Small intestine (tissue), 7 donors: ENCODE results near the gene APOBEC2. TPM values are rescaled to one million over a fixed set of nuclear protein-coding genes. Genes with fewer than 3 reads are reported as not detected.

Experiments used
- DNase-seq, 2 donors: peaks; one replicate each; pipeline versions ENCODE4 v3.0.0 to v3.0.0-alpha.2; 2013
- FAIRE-seq: peaks from 2 replicates; lab custom pipeline; 2012; peaks lifted over from hg19 to GRCh38; lab: Jason Lieb, UNC
- H3K27ac ChIP-seq, 3 donors: one replicate each; pipeline ENCODE4 v1.5.1; 2013; ENCODE audit warnings: low read length in 2 of 3, mild to moderate bottlenecking in 2 of 3, control low read depth in 1 of 3, inconsistent platforms in 1 of 3, low read depth in 1 of 3, moderate library complexity in 1 of 3
- H3K27me3 ChIP-seq, 3 donors: one replicate each; pipeline ENCODE4 v1.6.1; 2013; ENCODE audit warnings: low read length in 3 of 3, inconsistent platforms in 1 of 3; ENCODE audit not compliant: control insufficient read depth in 3 of 3, insufficient read depth in 3 of 3
- H3K36me3 ChIP-seq, 3 donors: one replicate each; pipeline ENCODE4 v1.6.1; 2013; ENCODE audit warnings: low read length in 3 of 3, inconsistent platforms in 1 of 3, low read depth in 1 of 3, mild to moderate bottlenecking in 1 of 3, moderate library complexity in 1 of 3; ENCODE audit not compliant: control insufficient read depth in 3 of 3, insufficient read depth in 2 of 3
- H3K4me1 ChIP-seq, 3 donors: one replicate each; pipeline ENCODE4 v1.6.1; 2013; ENCODE audit warnings: low read length in 2 of 3, inconsistent platforms in 1 of 3, low read depth in 1 of 3, mild to moderate bottlenecking in 1 of 3, moderate library complexity in 1 of 3; ENCODE audit not compliant: control insufficient read depth in 3 of 3, insufficient read depth in 2 of 3
- H3K4me3 ChIP-seq, 3 donors: one replicate each; pipeline ENCODE4 v1.5.1; 2013; ENCODE audit warnings: low read length in 3 of 3, control low read depth in 1 of 3, inconsistent platforms in 1 of 3, low read depth in 1 of 3, mild to moderate bottlenecking in 1 of 3, moderate library complexity in 1 of 3
- H3K9me3 ChIP-seq, 2 donors: one replicate each; pipeline ENCODE4 v1.6.1; 2013; ENCODE audit warnings: low read depth in 1 of 2, low read length in 1 of 2; ENCODE audit not compliant: control insufficient read depth in 2 of 2, insufficient read depth in 1 of 2
- WGBS, 3 donors: extraction: QIAGEN DNeasy Blood & Tissue Kit; methylation state at CpG; one replicate each; pipeline ENCODE4 v1.1.7; 2013; 5-methylcytosine and 5-hydroxymethylcytosine counted together
- polyA plus RNA-seq, 4 donors: library from polyadenylated mRNA; stranded (reverse) in 3 of 4; unstranded in 1 of 4; fragments of 200-250 nt in 3 of 4; fragments of 120-200 nt in 1 of 4; gene quantifications; one replicate each; pipeline versions ENCODE4 v1.2.1 to v1.2.3, GENCODE V29; 2013
- donor health status: healthy with polysubstance abuse.
- donor health status: control.
- donor health status: control.
- donor health status: Bipolar disorder and iron deficiency.
- donor health status: healthy.

APOBEC2 gene
- polyA plus RNA-seq, 4 donors = 0.64 to 5.1 (median 3.7) TPM

- DNase-seq = peak; percentile 85 to 90
- no peak for FAIRE-seq
- 40 to 68% (median 51%) methylated on average over 6 of the region's 6 CpGs for WGBS, 3 donors
- Histone ChIP-seq H3K27me3 (no peaks in the 10 kb centered on the region), H3K36me3 (peaks cover 0 to 13% (median 0%) of the 10 kb centered on the region in 3 donors), H3K4me1 (peaks cover 2 to 93% (median 14%) of the 10 kb centered on the region in 3 donors), H3K27ac (peak overlapping the region; percentile 45 to 97 (median 90)), H3K4me3 (no peak overlapping the region), H3K9me3 (no peaks in the 10 kb centered on the region)
These were observed 3.9 kb downstream of the APOBEC2 start for GRCh38 chr6:41056768-41057490.

- 83 to 91% (median 88%) methylated on average over 2 of the region's 2 CpGs for WGBS, 3 donors
- peaks cover 0 to 8% (median 0%) of the 10 kb centered on the region in 3 donors for H3K36me3 ChIP-seq
- H3K4me1 ChIP-seq = peaks cover 4 to 90% (median 18%) of the 10 kb centered on the region in 3 donors
- no peak for FAIRE-seq
- H3K9me3 ChIP-seq = no peaks in the 10 kb centered on the region
- H3K27me3 ChIP-seq = no peaks in the 10 kb centered on the region
- H3K27ac ChIP-seq = peak overlapping the region in 2 of 3 donors; percentile 14 to 90
- no peak overlapping the region for H3K4me3 ChIP-seq
- no peak for DNase-seq
These were observed 5.8 kb downstream of the APOBEC2 start for GRCh38 chr6:41058783-41059181.

- FAIRE-seq (no peak), DNase-seq (no peak)
- no peak overlapping the region for H3K27ac ChIP-seq
- no peaks in the 10 kb centered on the region for H3K27me3 ChIP-seq
- no peaks in the 10 kb centered on the region for H3K9me3 ChIP-seq
- 78 to 94% (median 90%) methylated on average over 1 of the region's 1 CpG for WGBS, 3 donors
- peaks cover 0 to 8% (median 0%) of the 10 kb centered on the region in 3 donors for H3K36me3 ChIP-seq
- H3K4me1 ChIP-seq = peaks cover 7 to 91% (median 25%) of the 10 kb centered on the region in 3 donors
- no peak overlapping the region for H3K4me3 ChIP-seq
These were observed 6.6 kb downstream of the APOBEC2 start for GRCh38 chr6:41059556-41059955.

GRCh38 chr6:41061196-41061726, 8.3 kb downstream of the APOBEC2 start:
- H3K9me3 ChIP-seq = no peaks in the 10 kb centered on the region
- no peaks in the 10 kb centered on the region for H3K27me3 ChIP-seq
- peaks cover 0 to 11% (median 0%) of the 10 kb centered on the region in 3 donors for H3K36me3 ChIP-seq
- H3K4me1 ChIP-seq = peaks cover 7 to 85% (median 26%) of the 10 kb centered on the region in 3 donors
- no peak for FAIRE-seq
- H3K4me3 ChIP-seq = no peak overlapping the region
- no peak for DNase-seq
- H3K27ac ChIP-seq = no peak overlapping the region
- WGBS, 3 donors = 89 to 91% (median 89%) methylated on average over 13 of the region's 13 CpGs

DNA sequence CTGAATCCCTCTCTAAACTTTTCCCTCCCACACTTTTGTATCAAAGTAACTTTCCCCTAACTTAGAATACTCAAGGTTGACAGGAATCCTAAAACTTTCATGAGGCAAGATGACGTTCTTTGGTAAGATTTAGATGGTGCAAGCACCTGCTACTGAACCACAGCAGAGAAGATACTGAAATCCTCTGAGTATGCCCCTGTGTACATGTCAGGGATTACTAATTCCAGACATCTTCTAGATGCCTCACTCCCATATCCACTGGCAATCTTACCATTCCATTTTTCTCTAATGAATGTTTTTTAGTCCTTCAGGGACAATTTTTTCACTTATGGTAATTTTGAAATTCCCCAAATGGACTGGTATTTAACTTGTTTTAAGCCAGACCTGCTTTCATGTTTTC, 9.1 kb downstream of the APOBEC2 start:
- Histone ChIP-seq H3K4me3 (no peak overlapping the region), H3K27ac (peak overlapping the region in 1 of 3 donors; percentile 60), H3K36me3 (peaks cover 0 to 11% (median 0%) of the 10 kb centered on the region in 3 donors), H3K27me3 (no peaks in the 10 kb centered on the region), H3K9me3 (no peaks in the 10 kb centered on the region), H3K4me1 (peaks cover 7 to 81% (median 23%) of the 10 kb centered on the region in 3 donors)
- DNase-seq (no peak), FAIRE-seq (no peak)
- 70 to 96% (median 87%) methylated on average over 1 of the region's 1 CpG for WGBS, 3 donors

GRCh38 chr6:41063884-41064285, 10.9 kb downstream of the APOBEC2 start:
- H3K4me3 ChIP-seq = no peak overlapping the region
- no peaks in the 10 kb centered on the region for H3K27me3 ChIP-seq
- peak overlapping the region; percentile 53 to 89 (median 60) for H3K27ac ChIP-seq
- FAIRE-seq = no peak
- H3K9me3 ChIP-seq = no peaks in the 10 kb centered on the region
- 27 to 60% (median 35%) methylated on average over 2 of the region's 2 CpGs for WGBS, 3 donors
- peaks cover 0 to 11% (median 2%) of the 10 kb centered on the region in 3 donors for H3K36me3 ChIP-seq
- no peak for DNase-seq
- H3K4me1 ChIP-seq = peaks cover 7 to 62% (median 18%) of the 10 kb centered on the region in 3 donors

- FAIRE-seq = peak; percentile 15
These were observed 11.8 kb downstream of the APOBEC2 start for GRCh38 chr6:41064841-41065240.

DNA sequence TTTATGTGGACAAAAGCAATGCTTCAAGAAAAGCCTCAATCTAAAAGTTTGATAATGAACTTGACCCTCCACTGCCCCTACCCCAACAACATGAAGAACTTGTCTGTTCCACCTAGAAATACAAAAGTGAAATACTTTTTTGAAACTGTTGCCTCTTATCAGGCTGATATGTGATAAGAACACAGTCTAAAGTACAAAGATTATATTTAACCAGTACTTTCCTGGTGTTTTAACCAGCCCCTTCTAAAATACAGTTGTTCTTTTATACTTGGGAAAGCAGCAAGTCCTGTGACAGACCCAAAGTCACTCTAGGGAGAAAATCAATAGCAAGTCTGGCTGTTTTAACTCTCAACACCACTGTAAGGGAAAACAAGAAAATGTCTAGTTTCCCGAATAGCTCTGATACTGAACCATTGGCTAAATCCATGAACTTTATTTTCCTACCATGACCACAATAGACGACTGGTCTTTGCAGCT, 12.6 kb downstream of the APOBEC2 start:
- DNase-seq (peak; percentile 63 to 67), FAIRE-seq (peak; percentile 39)
- peak overlapping the region; percentile 8 to 73 (median 60) for H3K27ac ChIP-seq
- no peak overlapping the region for H3K4me3 ChIP-seq
- peaks cover 5 to 49% (median 15%) of the 10 kb centered on the region in 3 donors for H3K4me1 ChIP-seq
- 15 to 69% (median 34%) methylated on average over 2 of the region's 2 CpGs for WGBS, 3 donors
- H3K9me3 ChIP-seq = no peaks in the 10 kb centered on the region
- no peaks in the 10 kb centered on the region for H3K27me3 ChIP-seq
- peaks cover 0 to 9% (median 2%) of the 10 kb centered on the region in 3 donors for H3K36me3 ChIP-seq

More at GRCh38 chr6:41064841-41065240, 11.8 kb downstream of the APOBEC2 start:
- H3K27me3 ChIP-seq = no peaks in the 10 kb centered on the region
- WGBS, 3 donors = 24 to 62% (median 24%) methylated on average over 5 of the region's 5 CpGs
- H3K9me3 ChIP-seq = no peaks in the 10 kb centered on the region
- H3K4me3 ChIP-seq = no peak overlapping the region
- H3K4me1 ChIP-seq = peaks cover 5 to 53% (median 13%) of the 10 kb centered on the region in 3 donors
- peak overlapping the region; percentile 5 to 89 (median 60) for H3K27ac ChIP-seq
- H3K36me3 ChIP-seq = peaks cover 0 to 9% (median 2%) of the 10 kb centered on the region in 3 donors
- peak; percentile 87 to 95 for DNase-seq
